ENCODE results near the gene WNT3A.

- TF ChIP-seq CTCF (conservative IDR thresholded peaks at IDR 0.05; ENCODE audit: low read length) (no peak), EZH2phosphoT487 (IDR thresholded peaks at IDR 0.05; ENCODE audit: borderline replicate concordance) (no peak)
Measured at GRCh38 chr1:228023294-228023639, 16.5 kb downstream of the WNT3A start.

Data from Loucy (cell line).